NCI-H526 treated with DMSO at 0.1 percent for 48 hours (cell line): Measurements from ENCODE around the gene PCYT2.

Experiments
- DNase-seq: peaks from one replicate; lab custom pipeline; 2025; lab: John Stamatoyannopoulos, UW

The PCYT2 gene

DNA sequence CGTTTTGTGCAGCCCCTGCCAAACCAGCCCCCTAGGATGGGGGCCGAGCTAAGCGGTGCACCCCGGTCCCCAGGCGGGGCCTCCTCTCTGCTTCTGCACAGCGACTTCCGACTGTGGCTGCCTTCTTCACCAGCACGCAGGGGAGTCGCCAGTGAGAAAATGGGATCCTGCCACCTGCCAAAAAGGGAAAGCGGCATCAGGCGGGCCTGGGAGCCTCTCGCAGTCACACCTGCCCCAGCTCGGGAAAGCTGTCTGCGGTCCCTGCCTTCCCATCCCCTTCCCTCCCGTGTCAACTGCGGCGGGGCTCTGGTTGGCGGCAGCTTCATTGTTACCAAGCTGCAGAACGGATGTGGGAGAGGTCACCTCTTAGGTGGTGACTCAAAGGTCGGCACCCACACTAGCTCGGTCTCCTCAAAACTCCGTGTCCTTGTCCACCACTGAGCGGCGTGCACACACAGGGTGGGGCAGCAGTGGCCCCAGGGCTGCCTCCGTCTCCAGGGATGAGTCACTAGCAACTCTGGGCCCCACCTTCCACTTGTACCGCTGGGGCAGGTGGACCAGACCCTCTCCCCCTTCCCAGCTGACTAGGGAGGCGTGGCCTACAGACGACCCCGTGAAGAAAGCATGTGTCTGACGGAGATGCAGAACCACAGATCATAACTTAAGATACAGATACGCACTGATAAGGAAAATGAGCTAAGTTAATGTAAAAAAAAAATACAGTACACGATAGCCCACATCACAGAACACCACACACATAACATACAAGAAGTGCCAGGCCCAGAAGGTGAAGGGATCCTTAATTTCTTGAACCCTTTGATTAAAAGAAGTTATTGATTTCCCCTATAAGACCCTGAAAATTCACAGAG, 1.5 kb upstream of the PCYT2 start:
- no peak for DNase-seq

DNA sequence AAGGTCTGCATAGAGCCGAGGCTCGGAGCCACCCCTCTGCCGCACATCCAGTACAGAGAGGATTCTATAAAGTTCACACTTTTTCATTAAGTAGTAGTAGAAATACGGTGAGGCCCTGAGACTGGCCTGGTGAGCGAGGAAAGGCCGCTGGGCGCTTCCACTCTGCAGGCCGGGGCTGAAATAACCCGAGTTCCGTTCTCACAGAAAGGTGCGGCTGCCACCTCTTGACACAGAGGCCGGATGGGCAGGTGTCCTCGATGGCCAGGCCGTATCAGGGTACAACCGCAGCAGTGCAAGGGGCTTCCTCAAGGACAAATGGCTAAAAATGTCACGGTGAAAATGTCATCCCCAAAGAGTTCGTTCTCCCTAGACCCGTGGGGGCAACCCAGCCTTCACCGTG, 770 bp upstream of the PCYT2 start:
- no peak for DNase-seq

DNA sequence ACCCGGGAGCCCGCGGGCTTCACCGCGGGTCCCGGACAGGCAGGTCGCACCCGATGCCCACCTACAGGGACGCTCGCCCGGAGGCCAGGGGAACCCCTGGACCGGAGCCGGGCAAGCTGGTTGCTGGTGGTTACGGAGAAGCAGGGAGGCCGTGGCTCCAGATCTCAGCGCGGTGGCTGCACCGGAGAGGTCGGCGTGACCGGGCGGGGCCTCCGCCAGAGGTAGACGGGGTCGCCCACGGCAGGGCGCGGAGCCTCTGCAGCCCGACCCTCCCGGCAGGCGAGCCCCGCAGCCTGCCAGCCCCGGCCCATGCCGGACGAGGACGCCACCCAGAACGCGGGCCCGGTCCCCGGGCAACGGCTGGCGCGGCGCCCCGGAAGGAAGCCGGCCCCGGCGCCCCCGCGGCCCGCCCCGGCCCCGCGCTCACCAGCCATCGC, 341 bp downstream of the PCYT2 start:
- DNase-seq: no peak

DNA sequence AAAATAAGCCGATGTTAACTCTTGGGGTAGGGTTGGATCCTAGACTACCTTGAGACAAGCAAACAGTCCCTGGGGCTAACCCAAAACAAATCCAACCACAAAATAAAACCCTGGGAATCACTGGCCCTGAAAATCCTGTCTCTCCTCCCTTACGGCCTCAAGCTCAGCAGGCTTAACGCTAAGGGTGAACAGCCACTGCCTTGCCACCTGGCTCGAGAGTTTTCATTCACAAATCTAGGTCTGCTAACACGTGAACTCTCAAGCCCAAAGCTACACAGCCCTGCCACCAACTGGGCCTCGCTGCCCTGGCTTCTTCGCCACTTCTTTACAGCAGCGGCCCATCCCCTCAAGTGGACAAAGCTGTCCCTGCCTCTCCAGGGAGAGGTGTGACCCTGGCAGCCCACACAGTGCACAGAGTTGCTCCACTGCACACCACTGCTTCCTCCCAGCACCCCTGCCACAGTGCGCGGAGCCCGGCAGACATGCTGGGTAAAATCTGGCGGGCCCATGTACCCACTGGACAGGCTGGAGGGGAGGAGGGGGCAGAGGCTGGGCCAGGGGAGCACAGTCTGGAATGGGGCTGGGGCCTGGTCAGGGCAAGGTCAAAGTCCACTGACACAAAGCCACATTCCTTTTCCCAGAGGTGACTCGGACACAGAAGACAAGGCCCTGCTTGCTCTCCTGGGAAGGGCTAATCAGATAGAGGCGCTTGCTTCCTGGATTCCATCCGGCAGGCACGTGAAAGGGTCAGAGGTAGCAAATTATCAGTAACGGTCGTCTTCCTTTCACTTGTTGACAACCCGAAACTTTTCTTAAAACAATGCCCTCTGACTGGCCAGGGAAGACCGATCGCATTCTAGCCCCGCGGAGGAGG, 996 bp downstream of the PCYT2 start:
- no peak for DNase-seq

- DNase-seq: no peak
Observed at GRCh38 chr17:81909231-81909630, 2.0 kb downstream of the PCYT2 start.

GRCh38 chr17:81908793-81909192, 2.4 kb downstream of the PCYT2 start:
- no peak for DNase-seq

GRCh38 chr17:81907219-81908145, 3.7 kb downstream of the PCYT2 start:
- DNase-seq: no peak

DNA sequence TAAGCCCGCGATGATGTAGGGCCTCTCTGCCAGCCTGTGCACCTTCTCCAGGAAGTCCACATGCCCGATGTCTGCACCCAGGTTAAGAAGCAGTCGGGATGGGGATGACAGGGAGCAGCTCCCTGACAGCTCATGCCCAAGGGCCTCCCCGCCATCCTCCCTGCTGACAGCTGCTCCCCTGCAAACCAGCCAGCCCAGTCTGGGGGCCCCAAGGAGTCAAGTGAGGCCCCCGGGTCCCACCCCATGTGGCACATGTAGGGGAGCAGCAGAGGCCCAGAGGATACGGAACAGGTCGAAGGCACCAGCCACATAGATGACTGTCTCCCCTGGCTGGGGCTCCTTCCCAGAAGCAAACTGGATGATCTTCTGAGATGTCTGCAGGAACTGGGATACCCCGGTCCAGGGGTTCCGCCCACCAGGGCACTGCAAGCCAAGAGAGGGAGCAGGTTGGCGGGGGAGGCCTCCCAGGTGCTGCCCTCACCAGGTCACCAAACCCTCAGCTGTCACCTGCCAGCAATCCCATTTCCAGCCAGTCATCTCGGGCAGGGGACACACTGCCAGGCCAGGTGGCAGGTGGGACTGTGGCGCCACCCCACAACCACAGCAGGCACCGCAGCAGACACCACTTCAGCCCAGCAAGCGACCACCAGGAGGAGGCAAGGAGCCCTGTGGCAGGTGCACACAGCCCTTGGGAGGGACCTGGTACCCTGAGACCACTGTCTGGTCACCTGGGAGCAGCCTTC, 4.6 kb downstream of the PCYT2 start:
- no peak for DNase-seq

GRCh38 chr17:81905993-81906392, 5.2 kb downstream of the PCYT2 start:
- no peak for DNase-seq

DNA sequence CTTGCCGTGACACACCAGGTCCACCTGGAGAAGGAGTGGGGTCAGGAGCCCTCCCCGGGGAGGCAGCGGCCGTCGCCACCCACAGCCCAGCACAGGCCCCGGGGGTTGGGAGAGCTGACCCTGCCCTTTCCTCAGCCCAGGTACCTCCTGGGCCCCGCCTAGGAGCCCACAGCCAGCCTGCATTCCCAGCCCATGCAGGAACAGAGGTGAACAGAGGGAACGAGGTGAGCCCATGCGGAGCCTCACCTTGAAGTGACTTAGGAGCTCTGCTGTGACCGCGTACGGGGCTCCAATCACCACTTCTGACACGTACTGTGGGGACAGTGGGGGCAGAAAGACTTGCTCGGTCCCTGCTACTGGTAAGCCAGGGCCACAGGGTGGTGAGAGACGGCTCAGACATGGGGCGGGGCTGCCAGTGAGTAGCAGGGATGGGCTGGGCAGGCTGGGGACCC, 5.7 kb downstream of the PCYT2 start:
- no peak for DNase-seq

GRCh38 chr17:81904600-81905423, 6.4 kb downstream of the PCYT2 start:
- DNase-seq: no peak

GRCh38 chr17:81903896-81904599, 7.2 kb downstream of the PCYT2 start:
- no peak for DNase-seq

- no peak for DNase-seq
Observed at GRCh38 chr17:81903415-81903831, 7.8 kb downstream of the PCYT2 start.

DNA sequence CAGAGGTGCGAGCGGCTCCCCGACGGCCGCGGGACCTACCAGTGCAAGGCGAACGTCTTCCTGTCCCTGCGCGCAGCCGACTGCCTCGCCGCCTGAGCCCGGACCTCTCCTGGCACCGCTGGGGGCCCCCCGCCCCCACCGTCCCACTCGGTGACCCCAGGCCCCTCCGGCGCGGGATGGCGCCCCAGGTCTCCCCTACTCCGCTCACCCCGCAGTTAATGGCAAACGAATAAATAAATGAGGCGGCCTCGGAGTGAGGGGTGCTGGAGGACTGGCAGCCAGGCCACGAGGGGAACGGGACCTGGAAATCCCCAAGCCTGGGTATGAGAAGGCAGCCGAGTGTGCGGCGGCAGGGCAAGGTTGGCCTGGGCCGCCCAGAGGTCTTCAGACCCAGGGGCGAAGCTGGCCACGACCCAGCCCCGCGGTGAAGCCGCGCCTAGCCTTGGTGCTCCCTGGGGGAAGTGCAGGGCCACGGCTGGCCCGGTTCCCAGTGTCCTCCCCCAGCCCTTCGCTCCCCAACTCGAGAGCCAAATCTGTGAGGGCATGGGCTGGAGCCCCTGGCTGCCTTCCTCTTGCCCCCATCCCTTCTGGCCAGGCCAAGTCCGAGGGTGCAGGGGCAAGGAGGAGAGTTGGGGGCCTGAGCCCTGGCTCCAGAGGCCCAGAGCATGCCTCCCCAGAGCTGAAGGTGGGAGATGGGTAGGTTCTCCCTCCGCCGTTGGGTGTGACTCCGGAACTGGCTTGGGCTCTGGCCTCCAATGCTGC, 8.4 kb downstream of the PCYT2 start:
- DNase-seq: no peak

- DNase-seq: no peak
Observed at GRCh38 chr17:81902023-81902652, 9.1 kb downstream of the PCYT2 start, which contains the start of gene NPB. Gene NPB, plus strand, starts transcription at chr17:81902238. Its CDS starts 40 bp downstream, at chr17:81902278.

DNA sequence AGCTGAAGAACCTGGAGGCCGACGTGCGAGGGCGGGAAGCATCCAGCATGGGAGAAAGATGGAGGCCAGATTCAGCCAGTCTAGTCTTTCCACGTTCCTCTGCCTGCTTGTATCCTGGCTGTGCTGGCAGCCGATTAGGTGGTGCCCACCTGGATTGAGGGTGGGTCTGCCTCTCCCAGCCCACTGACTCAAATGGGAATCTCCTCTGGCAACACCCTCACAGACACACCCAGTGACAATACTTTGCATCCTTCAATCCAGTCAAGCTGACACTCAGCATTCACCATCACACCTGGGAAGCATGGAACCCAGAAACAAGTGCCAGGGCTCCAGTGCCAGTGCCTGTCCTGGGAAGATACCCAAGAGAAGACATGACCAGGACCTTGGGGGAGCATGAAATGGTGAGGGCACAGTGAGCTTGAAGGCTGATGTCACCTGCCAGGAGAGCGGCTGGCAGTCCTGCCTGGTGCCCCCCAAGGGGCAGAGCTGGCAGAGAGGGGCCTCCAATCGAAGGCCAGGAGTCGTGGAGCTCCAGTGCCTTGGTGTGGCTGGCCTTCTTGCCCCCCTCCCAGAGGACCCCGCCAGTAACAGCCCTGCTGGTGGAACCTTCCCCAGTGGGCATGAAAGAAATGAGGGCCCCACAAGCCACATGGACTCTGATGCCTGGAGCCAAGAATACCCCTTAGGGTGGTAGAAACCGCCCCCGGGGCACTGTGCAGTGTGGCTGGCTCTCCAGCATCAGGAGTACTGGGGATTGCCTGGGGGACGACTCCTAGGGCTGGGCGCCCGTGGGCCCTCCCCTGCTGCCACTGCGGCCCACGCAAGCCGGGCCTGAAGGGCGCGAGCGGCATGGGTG, 9.8 kb downstream of the PCYT2 start:
- DNase-seq: no peak

DNA sequence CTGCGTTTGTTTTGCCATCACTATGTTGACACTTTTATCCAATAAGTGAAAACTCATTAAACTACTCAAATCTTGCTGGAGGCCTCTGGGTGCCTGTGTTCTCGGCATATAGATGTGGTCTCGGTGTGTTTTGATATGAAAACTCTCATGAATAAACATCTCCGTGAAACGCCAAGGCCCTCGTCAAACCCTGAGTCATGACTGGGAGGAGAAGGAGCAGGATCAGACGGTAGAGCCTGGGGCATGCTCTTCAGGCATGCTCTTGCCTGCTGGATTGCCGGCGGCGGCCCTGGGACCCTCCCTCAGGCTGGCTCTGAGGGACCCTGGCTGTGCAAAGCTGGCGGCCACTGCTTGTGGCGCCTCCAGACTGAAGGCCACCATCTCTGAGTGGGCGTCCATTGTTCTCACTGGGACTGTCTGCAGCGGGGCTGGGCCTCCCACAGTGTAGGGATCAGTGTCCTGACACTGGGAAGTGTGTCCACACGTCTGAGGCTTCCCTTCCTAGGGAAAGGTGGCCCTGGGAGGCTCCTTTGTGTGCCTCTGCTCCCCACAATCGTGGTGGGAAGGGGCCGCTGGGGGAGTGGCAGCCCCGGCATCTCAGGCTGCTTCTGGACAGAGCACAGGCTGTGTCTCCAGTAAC, 10.9 kb downstream of the PCYT2 start:
- DNase-seq: no peak
